IMR-90 (cell line): Measurements from ENCODE around the gene EEPD1. TPM values are rescaled to one million over a fixed set of nuclear protein-coding genes. Genes with fewer than 3 reads are reported as not detected.
A peak's percentile ranks its signal among the peaks of the same experiment; 100 is the strongest.

Source experiments
- ATAC-seq: fragments of 200-7000 bp; cut with Tn5 transposase; 2 replicates; pipeline ENCODE4 v1.9.1; 2020; ENCODE audit warnings: low read depth, mild to moderate bottlenecking, moderate library complexity
- BruUV-seq: library from RNA; stranded (reverse); fragments of 400-500 nt; replicated peaks from 2 replicates; lab custom pipeline; 2021; lab: Mats Ljungman, UMichigan
- CTCF ChIA-PET: fragments of 300-600 bp; formaldehyde crosslinking; extraction: SDS; loops from one replicate; lab custom pipeline; 2021; ENCODE audit warnings: antibody characterized with exemption; lab: Yijun Ruan, JAX
- POLR2A ChIA-PET: fragments of 300-600 bp; sonication (Branson Sonifier 250); formaldehyde crosslinking; loops from one replicate; lab custom pipeline; 2022; ENCODE audit warnings: antibody characterized with exemption; ENCODE audit not compliant: unreplicated experiment; lab: Charles Lee
- DNase-seq: peaks from one replicate; pipeline ENCODE4 v3.0.0; 2013
- H2AFZ ChIP-seq: replicated peaks from 2 replicates; pipeline ENCODE3; 2013; ENCODE audit warnings: low read length, mild to moderate bottlenecking; ENCODE audit not compliant: poor library complexity
- H2AK5ac ChIP-seq: 2 replicates; pipeline ENCODE4 v1.6.1; 2013; ENCODE audit warnings: low read depth, low read length, inconsistent platforms
- H2AK9ac ChIP-seq: replicated peaks from 2 replicates; pipeline ENCODE3; 2013; ENCODE audit warnings: mild to moderate bottlenecking, low read depth, low read length, moderate library complexity; ENCODE audit not compliant: poor library complexity
- H2BK120ac ChIP-seq: 2 replicates; pipeline ENCODE4 v1.6.1; 2013; ENCODE audit warnings: low read depth, low read length, inconsistent platforms
- H2BK15ac ChIP-seq: 3 replicates; pipeline ENCODE4 v1.6.1; 2013; ENCODE audit warnings: low read depth, low read length, inconsistent platforms
- H2BK20ac ChIP-seq: 2 replicates; pipeline ENCODE4 v1.6.1; 2013; ENCODE audit warnings: low read depth, mild to moderate bottlenecking, inconsistent platforms, low read length, moderate library complexity
- H2BK5ac ChIP-seq: 2 replicates; pipeline ENCODE4 v1.6.1; 2013; ENCODE audit warnings: mild to moderate bottlenecking, low read depth, low read length, inconsistent platforms; ENCODE audit not compliant: poor library complexity, severe bottlenecking
- H3K14ac ChIP-seq: replicated peaks from 2 replicates; pipeline ENCODE4 v1.6.1; 2013; ENCODE audit warnings: low read depth, low read length, inconsistent platforms
- H3K18ac ChIP-seq: 2 replicates; pipeline ENCODE4 v1.6.1; 2013; ENCODE audit warnings: low read depth, low read length, control low read depth
- H3K23ac ChIP-seq: 2 replicates; pipeline ENCODE4 v1.6.1; 2013; ENCODE audit warnings: low read depth, low read length, inconsistent platforms
- H3K27ac ChIP-seq: 2 replicates; pipeline ENCODE4 v1.5.1; 2013; ENCODE audit warnings: mild to moderate bottlenecking, control low read depth, low read length; ENCODE audit not compliant: insufficient read depth
- H3K27me3 ChIP-seq: 2 replicates; pipeline ENCODE4 v1.6.1; 2013; ENCODE audit warnings: low read length; ENCODE audit not compliant: control insufficient read depth, insufficient read depth
- H3K36me3 ChIP-seq: 2 replicates; pipeline ENCODE4 v1.6.1; 2013; ENCODE audit warnings: low read length, mixed read lengths; ENCODE audit not compliant: control insufficient read depth, insufficient read depth
- H3K4ac ChIP-seq: 2 replicates; pipeline ENCODE4 v1.6.1; 2013; ENCODE audit warnings: low read depth, low read length, inconsistent platforms
- H3K4me1 ChIP-seq: 2 replicates; pipeline ENCODE4 v1.6.1; 2013; ENCODE audit warnings: low read length, mixed read lengths; ENCODE audit not compliant: control insufficient read depth, insufficient read depth
- H3K4me2 ChIP-seq: 2 replicates; pipeline ENCODE4 v1.6.1; 2013; ENCODE audit warnings: low read depth, mild to moderate bottlenecking, control low read depth, low read length, moderate library complexity
- H3K4me3 ChIP-seq: 2 replicates; pipeline ENCODE4 v1.5.1; 2013; ENCODE audit warnings: low read depth, mild to moderate bottlenecking, control low read depth, low read length, moderate library complexity; ENCODE audit not compliant: insufficient read depth
- H3K56ac ChIP-seq: 2 replicates; pipeline ENCODE4 v1.6.1; 2013; ENCODE audit warnings: low read length, inconsistent platforms; ENCODE audit not compliant: insufficient read depth; ENCODE audit errors: extremely low read depth
- H3K79me1 ChIP-seq, 2 experiments: 2 replicates each; pipeline ENCODE4 v1.6.1; 2013; ENCODE audit warnings: low read length in 2 of 2, inconsistent platforms in 1 of 2, low read depth in 1 of 2
- H3K9ac ChIP-seq: 2 replicates; pipeline ENCODE4 v1.6.1; 2013; ENCODE audit warnings: low read depth, low read length, control low read depth
- H3K9me1 ChIP-seq: 2 replicates; pipeline ENCODE4 v1.6.1; 2013; ENCODE audit warnings: low read length, inconsistent platforms; ENCODE audit not compliant: insufficient read depth
- H3K9me3 ChIP-seq: 2 replicates; pipeline ENCODE4 v1.6.1; 2013; ENCODE audit warnings: low read length; ENCODE audit not compliant: control insufficient read depth, insufficient read depth
- H4K20me1 ChIP-seq: 2 replicates; pipeline ENCODE4 v1.6.1; 2013; ENCODE audit warnings: low read length, inconsistent platforms; ENCODE audit not compliant: insufficient read depth
- H4K5ac ChIP-seq: 2 replicates; pipeline ENCODE4 v1.6.1; 2013; ENCODE audit warnings: mild to moderate bottlenecking, low read depth, low read length, control low read depth
- H4K8ac ChIP-seq, 2 experiments: 2 replicates each; pipeline ENCODE4 v1.6.1; 2013; ENCODE audit warnings: low read depth in 2 of 2, low read length in 2 of 2, control low read depth in 1 of 2, inconsistent platforms in 1 of 2
- H4K91ac ChIP-seq: 2 replicates; pipeline ENCODE4 v1.6.1; 2013; ENCODE audit warnings: low read depth, low read length, inconsistent platforms; ENCODE audit not compliant: insufficient read depth
- BHLHE40 ChIP-seq: fragments of 150-350 bp; IDR thresholded peaks from 2 replicates; pipeline ENCODE4 v1.6.1; 2016; ENCODE audit warnings: mild to moderate bottlenecking, low read depth, low read length
- CEBPB ChIP-seq: IDR thresholded peaks from 2 replicates; pipeline ENCODE4 v1.6.1; 2012; ENCODE audit warnings: low read depth, low read length, improper control_type of control experiment
- CHD1 ChIP-seq: IDR thresholded peaks from 2 replicates; pipeline ENCODE4 v1.6.1; 2012; ENCODE audit warnings: low read depth, low read length, improper control_type of control experiment
- ELK1 ChIP-seq: fragments of 150-350 bp; IDR thresholded peaks from 2 replicates; pipeline ENCODE4 v1.6.1; 2016; ENCODE audit warnings: low read depth, mild to moderate bottlenecking, low read length, moderate library complexity, borderline replicate concordance
- MAFK ChIP-seq: IDR thresholded peaks from 2 replicates; pipeline ENCODE4 v1.6.1; 2012; ENCODE audit warnings: low read depth, low read length, improper control_type of control experiment
- MAZ ChIP-seq: IDR thresholded peaks from 2 replicates; pipeline ENCODE4 v1.6.1; 2012; ENCODE audit warnings: low read depth, mild to moderate bottlenecking, low read length, improper control_type of control experiment, moderate library complexity, borderline replicate concordance
- MXI1 ChIP-seq: IDR thresholded peaks from 2 replicates; pipeline ENCODE4 v1.6.1; 2012; ENCODE audit warnings: low read depth, mild to moderate bottlenecking, low read length, moderate library complexity, borderline replicate concordance
- NFE2L2 ChIP-seq: fragments of 150-350 bp; IDR thresholded peaks from 2 replicates; pipeline ENCODE4 v1.6.1; 2016; ENCODE audit warnings: low read depth, mild to moderate bottlenecking, low read length
- POLR2A ChIP-seq: IDR thresholded peaks from 2 replicates; pipeline ENCODE4 v1.6.1; 2012; ENCODE audit warnings: mild to moderate bottlenecking, low read depth, low read length
- RAD21 ChIP-seq: IDR thresholded peaks from 2 replicates; pipeline ENCODE4 v1.6.1; 2012; ENCODE audit warnings: low read length, improper control_type of control experiment
- RCOR1 ChIP-seq: IDR thresholded peaks from 2 replicates; pipeline ENCODE4 v1.6.1; 2012; ENCODE audit warnings: mild to moderate bottlenecking, low read length, improper control_type of control experiment; ENCODE audit not compliant: insufficient replicate concordance
- RFX5 ChIP-seq: IDR thresholded peaks from 2 replicates; pipeline ENCODE4 v1.8.0; 2012; ENCODE audit warnings: low read depth, mild to moderate bottlenecking, low read length, moderate library complexity
- SMC3 ChIP-seq: fragments of 150-350 bp; IDR thresholded peaks from 2 replicates; pipeline ENCODE4 v1.6.1; 2016; ENCODE audit warnings: low read depth, mild to moderate bottlenecking, antibody characterized with exemption, low read length, moderate library complexity
- WGBS, 2 experiments: methylation state at CpG; one replicate each; pipeline versions ENCODE4 v1.1.5 to v1.1.7; 2013; ENCODE audit warnings: missing lambda C conversion rate in 2 of 2; ENCODE audit not compliant: insufficient read length in 1 of 2; ENCODE audit errors: extremely low coverage in 2 of 2; 5-methylcytosine and 5-hydroxymethylcytosine counted together
- dilution Hi-C: fragments of 300-500 bp; cut with HindIII; formaldehyde crosslinking; loops from one replicate; pipeline ENCODE4 v1.14.3; 2018; ENCODE audit warnings: low sequenced_read_pairs; ENCODE audit not compliant: unreplicated experiment
- in situ Hi-C: fragments of 300-500 bp; cut with MboI; formaldehyde crosslinking; loops from 3 replicates; pipeline ENCODE4 v1.14.3; 2019; ENCODE audit warnings: low sequenced_read_pairs, inconsistent platforms, mixed read lengths
- intact Hi-C: fragments of 100-400 bp; cut with micrococcal nuclease; formaldehyde crosslinking; loops from 2 replicates; pipeline ENCODE4 v1.10.0; 2022
- polyA plus RNA-seq, 3 experiments: library from polyadenylated mRNA; depleted of rRNA; stranded (reverse); fragments of >200 nt; gene quantifications; 2 replicates each; pipeline ENCODE4 v1.2.3, GENCODE V29; 2012; ENCODE audit warnings: low replicate concordance in 1 of 3
- total RNA-seq: library from RNA; depleted of rRNA; stranded (reverse); fragments of >200 nt; gene quantifications from 2 replicates; pipeline ENCODE4 v1.2.3, GENCODE V29; 2012
- TF ChIP-seq, protein P1 (sequence below): conservative IDR thresholded peaks from 2 replicates; pipeline ENCODE4 v1.5.1; 2012; ENCODE audit warnings: mild to moderate bottlenecking, low read depth, low read length, improper control_type of control experiment
- TF ChIP-seq, protein P2 (sequence below): fragments of 150-350 bp; IDR thresholded peaks from 2 replicates; pipeline ENCODE4 v1.6.1; 2017; ENCODE audit warnings: mild to moderate bottlenecking, antibody characterized with exemption, low read length, low read depth

The EEPD1 gene
- total and polyA plus RNA-seq, 2 of the 4 experiments (the other 2 are of a cell fraction), result 7.3 to 15.2 TPM

GRCh38 chr7:36315309-36315944, 162.4 kb downstream of the EEPD1 start:
- 0 out of 4 replicates have a peak overlapping the region, but pooled peaks of 1 of the 2 experiments have one; percentile 7 for H4K8ac ChIP-seq
- H3K4me2 ChIP-seq, result no peak overlapping the region
- in situ Hi-C loops, result loop anchor here (5.0 kb wide), 1 partner anchor 328 kb away; no protein-coding TSS in a partner anchor
- H3K4me1 ChIP-seq, result no peaks in the 10 kb centered on the region
- DNase-seq (no peak), ATAC-seq (no peak)
- H2BK5ac ChIP-seq, result no peak overlapping the region
- H4K20me1 ChIP-seq, result no peaks in the 10 kb centered on the region
- intact Hi-C loops, result no loop called here
- H2AK5ac ChIP-seq, result no peak overlapping the region
- ChIA-PET POLR2A (no interaction called here), CTCF (interaction anchor here (0.5 to 1.1 kb wide), 3 partner anchors 24 to 330 kb away, joined by 3 to 4 read pairs (median 3); no protein-coding TSS in a partner anchor)
- no peak overlapping the region for H3K4ac ChIP-seq
- WGBS, 2 experiments, result 70% methylated on average over 2 of the region's 9 CpGs; no CpG with 5 or more reads in 1 of the 2 experiments
- BruUV-seq, result no TSS peak
- H2BK120ac ChIP-seq, result no peak overlapping the region
- H3K4me3 ChIP-seq, result no peak overlapping the region
- H4K91ac ChIP-seq, result no peak overlapping the region
- H3K56ac ChIP-seq, result no peak overlapping the region
- no peak overlapping the region for H3K14ac ChIP-seq
- dilution Hi-C loops, result loop anchor here (25.0 kb wide), 1 partner anchor 328 kb away; no protein-coding TSS in a partner anchor
- no peak overlapping the region for H2BK20ac ChIP-seq
- H3K79me1 ChIP-seq, result no peaks in the 10 kb centered on the region
- no peaks in the 10 kb centered on the region for H3K9me3 ChIP-seq
- no peak overlapping the region for H3K9ac ChIP-seq
- H3K27ac ChIP-seq, result no peak overlapping the region
- H3K18ac ChIP-seq, result no peak overlapping the region
- H4K5ac ChIP-seq, result no peak overlapping the region
- H3K27me3 ChIP-seq, result peaks cover 9% of the 10 kb centered on the region
- H2BK15ac ChIP-seq, result no peak overlapping the region
- no peaks in the 10 kb centered on the region; the same call in 1 of the 2 replicates for H3K9me1 ChIP-seq
- peak overlapping the region; percentile 40 for H2AFZ ChIP-seq
- H3K36me3 ChIP-seq, result no peaks in the 10 kb centered on the region
- H2AK9ac ChIP-seq, result no peak overlapping the region
- H3K23ac ChIP-seq, result no peak overlapping the region
- TF ChIP-seq RFX5 (no peak), MAFK (no peak), BHLHE40 (no peak), MAZ (no peak), CHD1 (no peak), POLR2A (no peak), SMC3 (no peak), ELK1 (no peak), RAD21 (no peak), MXI1 (no peak), CEBPB (no peak), NFE2L2 (no peak), RCOR1 (no peak)
- TF ChIP-seq, protein P1, sequence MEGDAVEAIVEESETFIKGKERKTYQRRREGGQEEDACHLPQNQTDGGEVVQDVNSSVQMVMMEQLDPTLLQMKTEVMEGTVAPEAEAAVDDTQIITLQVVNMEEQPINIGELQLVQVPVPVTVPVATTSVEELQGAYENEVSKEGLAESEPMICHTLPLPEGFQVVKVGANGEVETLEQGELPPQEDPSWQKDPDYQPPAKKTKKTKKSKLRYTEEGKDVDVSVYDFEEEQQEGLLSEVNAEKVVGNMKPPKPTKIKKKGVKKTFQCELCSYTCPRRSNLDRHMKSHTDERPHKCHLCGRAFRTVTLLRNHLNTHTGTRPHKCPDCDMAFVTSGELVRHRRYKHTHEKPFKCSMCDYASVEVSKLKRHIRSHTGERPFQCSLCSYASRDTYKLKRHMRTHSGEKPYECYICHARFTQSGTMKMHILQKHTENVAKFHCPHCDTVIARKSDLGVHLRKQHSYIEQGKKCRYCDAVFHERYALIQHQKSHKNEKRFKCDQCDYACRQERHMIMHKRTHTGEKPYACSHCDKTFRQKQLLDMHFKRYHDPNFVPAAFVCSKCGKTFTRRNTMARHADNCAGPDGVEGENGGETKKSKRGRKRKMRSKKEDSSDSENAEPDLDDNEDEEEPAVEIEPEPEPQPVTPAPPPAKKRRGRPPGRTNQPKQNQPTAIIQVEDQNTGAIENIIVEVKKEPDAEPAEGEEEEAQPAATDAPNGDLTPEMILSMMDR, result no peak
- TF ChIP-seq, protein P2, sequence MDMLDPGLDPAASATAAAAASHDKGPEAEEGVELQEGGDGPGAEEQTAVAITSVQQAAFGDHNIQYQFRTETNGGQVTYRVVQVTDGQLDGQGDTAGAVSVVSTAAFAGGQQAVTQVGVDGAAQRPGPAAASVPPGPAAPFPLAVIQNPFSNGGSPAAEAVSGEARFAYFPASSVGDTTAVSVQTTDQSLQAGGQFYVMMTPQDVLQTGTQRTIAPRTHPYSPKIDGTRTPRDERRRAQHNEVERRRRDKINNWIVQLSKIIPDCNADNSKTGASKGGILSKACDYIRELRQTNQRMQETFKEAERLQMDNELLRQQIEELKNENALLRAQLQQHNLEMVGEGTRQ, result no peak
